Peyer's patch (tissue), 4 donors: ENCODE results near the gene THRAP3.

ENCODE experiments used
- CTCF ChIP-seq, 6 experiments: fragments of 450-650 bp in 4 of 6; fragments of 200-600 bp in 2 of 6; sonication (generic) in 1 of 6; IDR thresholded peaks; one replicate each; pipeline ENCODE4 v1.5.1; 2017 to 2019; ENCODE audit warnings: antibody characterized with exemption in 6 of 6, mild to moderate bottlenecking in 3 of 6, moderate library complexity in 1 of 6
- POLR2A ChIP-seq, 2 donors: fragments of 450-650 bp; IDR thresholded peaks; one replicate each; pipeline ENCODE4 v1.5.1; 2017; ENCODE audit warnings: antibody characterized with exemption in 2 of 2, mild to moderate bottlenecking in 2 of 2, moderate library complexity in 2 of 2

GRCh38 chr1:36326499-36326898, 102.3 kb downstream of the THRAP3 start:
- TF ChIP-seq CTCF (IDR thresholded peaks at IDR 0.05): no peak
- TF ChIP-seq POLR2A (IDR thresholded peaks at IDR 0.05): no peak
